ENCODE measurements around the gene HAUS5.

HAUS5 gene

GRCh38 chr19:35669974-35670373 lies 57.4 kb downstream of the HAUS5 start:
- Histone ChIP-seq H3K27me3 (ENCODE audit: low read depth, low read length) (peaks cover 18% of the 10 kb centered on the region), H3K4me3 (ENCODE audit: low read length) (no peak overlapping the region), H3K9ac (ENCODE audit: low read length) (no peak overlapping the region), H3K79me2 (ENCODE audit: low read length) (no peaks in the 10 kb centered on the region), H4K20me1 (ENCODE audit: insufficient read depth, low read length) (no peaks in the 10 kb centered on the region), H2AFZ (ENCODE audit: low read depth, low read length) (no peak overlapping the region), H3K27ac (ENCODE audit: low read length) (no peak overlapping the region), H3K9me3 (ENCODE audit: insufficient read depth, low read length) (no peaks in the 10 kb centered on the region), H3K36me3 (replicated peaks; ENCODE audit: low read depth, low read length) (peaks cover 6% of the 10 kb centered on the region), H3K4me2 (ENCODE audit: low read length) (no peak overlapping the region), H3K4me1 (ENCODE audit: low read length) (no peaks in the 10 kb centered on the region)
- no peak for TF ChIP-seq CTCF (IDR thresholded peaks at IDR 0.05; ENCODE audit: low read depth, low read length)
- no peak for TF ChIP-seq EZH2phosphoT487 (IDR thresholded peaks at IDR 0.05; ENCODE audit: low read depth)

- H3K4me3 ChIP-seq (ENCODE audit: low read length), result no peak overlapping the region
- H3K79me2 ChIP-seq (ENCODE audit: low read length), result no peaks in the 10 kb centered on the region
- no peaks in the 10 kb centered on the region for H3K4me1 ChIP-seq (ENCODE audit: low read length)
- H3K9me3 ChIP-seq (ENCODE audit: insufficient read depth, low read length), result no peaks in the 10 kb centered on the region
- no peaks in the 10 kb centered on the region for H3K36me3 ChIP-seq (replicated peaks; ENCODE audit: low read depth, low read length)
- H3K9ac ChIP-seq (ENCODE audit: low read length), result no peak overlapping the region
- H4K20me1 ChIP-seq (ENCODE audit: insufficient read depth, low read length), result no peaks in the 10 kb centered on the region
- TF ChIP-seq EZH2phosphoT487 (IDR thresholded peaks at IDR 0.05; ENCODE audit: low read depth) (no peak), CTCF (IDR thresholded peaks at IDR 0.05; ENCODE audit: low read depth, low read length) (no peak)
- H3K4me2 ChIP-seq (ENCODE audit: low read length), result no peak overlapping the region
- H3K27ac ChIP-seq (ENCODE audit: low read length), result no peak overlapping the region
- H2AFZ ChIP-seq (ENCODE audit: low read depth, low read length), result no peak overlapping the region
- peaks cover 18% of the 10 kb centered on the region for H3K27me3 ChIP-seq (ENCODE audit: low read depth, low read length)
Measured at GRCh38 chr19:35670686-35671085, 58.2 kb downstream of the HAUS5 start.

GRCh38 chr19:35671818-35672217 lies 59.3 kb downstream of the HAUS5 start:
- no peaks in the 10 kb centered on the region for H3K36me3 ChIP-seq (replicated peaks; ENCODE audit: low read depth, low read length)
- H3K9ac ChIP-seq (ENCODE audit: low read length), result no peak overlapping the region
- H2AFZ ChIP-seq (ENCODE audit: low read depth, low read length), result no peak overlapping the region
- H3K79me2 ChIP-seq (ENCODE audit: low read length), result no peaks in the 10 kb centered on the region
- H4K20me1 ChIP-seq (ENCODE audit: insufficient read depth, low read length), result no peaks in the 10 kb centered on the region
- H3K27me3 ChIP-seq (ENCODE audit: low read depth, low read length), result peaks cover 18% of the 10 kb centered on the region
- no peaks in the 10 kb centered on the region for H3K9me3 ChIP-seq (ENCODE audit: insufficient read depth, low read length)
- no peak overlapping the region for H3K4me2 ChIP-seq (ENCODE audit: low read length)
- no peak for TF ChIP-seq CTCF (IDR thresholded peaks at IDR 0.05; ENCODE audit: low read depth, low read length)
- no peak for TF ChIP-seq EZH2phosphoT487 (IDR thresholded peaks at IDR 0.05; ENCODE audit: low read depth)
- H3K27ac ChIP-seq (ENCODE audit: low read length), result no peak overlapping the region
- no peak overlapping the region for H3K4me3 ChIP-seq (ENCODE audit: low read length)
- H3K4me1 ChIP-seq (ENCODE audit: low read length), result no peaks in the 10 kb centered on the region

- H3K79me2 ChIP-seq (ENCODE audit: low read length), result no peaks in the 10 kb centered on the region
- peak overlapping the region; percentile 95 for H2AFZ ChIP-seq (ENCODE audit: low read depth, low read length)
- peak overlapping the region; percentile 83 for H3K4me2 ChIP-seq (ENCODE audit: low read length)
- peak overlapping the region; percentile 55 for H3K9ac ChIP-seq (ENCODE audit: low read length)
- no peak overlapping the region for H3K27ac ChIP-seq (ENCODE audit: low read length)
- H3K4me3 ChIP-seq (ENCODE audit: low read length), result peak overlapping the region; percentile 83
- no peaks in the 10 kb centered on the region for H3K9me3 ChIP-seq (ENCODE audit: insufficient read depth, low read length)
- H3K4me1 ChIP-seq (ENCODE audit: low read length), result no peaks in the 10 kb centered on the region
- no peaks in the 10 kb centered on the region for H3K36me3 ChIP-seq (replicated peaks; ENCODE audit: low read depth, low read length)
- H4K20me1 ChIP-seq (ENCODE audit: insufficient read depth, low read length), result no peaks in the 10 kb centered on the region
- peaks cover 18% of the 10 kb centered on the region for H3K27me3 ChIP-seq (ENCODE audit: low read depth, low read length)
- TF ChIP-seq CTCF (IDR thresholded peaks at IDR 0.05; ENCODE audit: low read depth, low read length), result no peak
- no peak for TF ChIP-seq EZH2phosphoT487 (IDR thresholded peaks at IDR 0.05; ENCODE audit: low read depth)
Measured at GRCh38 chr19:35673121-35673804, 60.7 kb downstream of the HAUS5 start.

Measured in OCI-LY3 (cell line).